Ovary (tissue), 3 donors: ENCODE data around the gene MTHFR.

Experiments used
- EP300 ChIP-seq: sonication (generic); formaldehyde crosslinking; IDR thresholded peaks from one replicate; pipeline ENCODE4 v1.6.1; 2017; ENCODE audit warnings: antibody characterized with exemption
- TF ChIP-seq, protein P1 (sequence below), 3 donors: fragments of 450-650 bp in 2 of 3; fragments of 200-600 bp in 1 of 3; IDR thresholded peaks; one replicate each; pipeline versions ENCODE4 v1.5.1 to v1.8.0; 2016 to 2022; ENCODE audit warnings: antibody characterized with exemption in 3 of 3, mild to moderate bottlenecking in 1 of 3
- donor health status: DM: no; HTN: no; CAD: no.

DNA sequence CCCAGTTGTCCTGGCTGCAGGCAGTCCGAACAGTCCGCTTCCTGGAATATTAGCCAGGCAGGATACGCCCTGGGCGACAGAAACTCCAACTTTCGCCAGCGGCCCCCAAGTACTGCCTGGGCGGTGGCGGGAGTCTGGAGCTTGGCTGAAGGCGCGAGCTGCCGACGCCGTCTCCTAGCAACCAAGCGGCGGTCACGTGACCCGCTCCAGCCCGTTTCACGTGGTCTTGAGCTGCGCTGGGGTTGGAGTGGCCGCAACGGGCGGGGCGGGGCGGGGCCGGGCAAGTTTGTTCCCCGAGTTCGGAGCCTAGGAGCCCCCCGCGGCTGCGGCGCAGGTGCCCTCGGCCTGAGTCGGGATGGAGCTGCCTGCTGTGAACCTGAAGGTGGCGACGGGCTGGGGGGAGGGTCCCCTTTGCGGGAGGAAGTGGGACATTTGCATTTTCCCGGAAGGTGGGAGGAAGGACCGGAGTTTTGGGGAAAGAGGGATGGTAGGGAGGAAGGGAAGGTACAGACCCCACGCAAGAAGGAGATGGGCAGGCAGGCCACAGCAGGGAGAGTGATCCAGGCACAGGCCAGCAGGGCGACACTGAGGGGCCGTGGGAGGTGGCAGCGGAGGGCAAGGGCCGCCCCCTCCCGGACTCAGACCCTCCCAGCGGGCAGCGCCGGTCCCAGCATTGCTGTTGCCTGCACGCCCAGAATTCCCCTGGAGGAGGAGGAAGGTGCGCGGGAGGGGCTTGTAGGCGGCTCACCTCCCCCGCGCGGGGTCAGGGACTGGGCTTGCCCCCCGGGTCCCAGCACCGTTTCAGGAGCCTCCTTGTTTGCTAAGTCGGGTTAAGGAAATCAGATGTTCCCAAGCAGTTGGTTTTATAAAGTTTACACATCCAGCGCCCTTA lies 69.7 kb downstream of the MTHFR start, which contains the start of gene AGTRAP:
- TF ChIP-seq, protein P1, sequence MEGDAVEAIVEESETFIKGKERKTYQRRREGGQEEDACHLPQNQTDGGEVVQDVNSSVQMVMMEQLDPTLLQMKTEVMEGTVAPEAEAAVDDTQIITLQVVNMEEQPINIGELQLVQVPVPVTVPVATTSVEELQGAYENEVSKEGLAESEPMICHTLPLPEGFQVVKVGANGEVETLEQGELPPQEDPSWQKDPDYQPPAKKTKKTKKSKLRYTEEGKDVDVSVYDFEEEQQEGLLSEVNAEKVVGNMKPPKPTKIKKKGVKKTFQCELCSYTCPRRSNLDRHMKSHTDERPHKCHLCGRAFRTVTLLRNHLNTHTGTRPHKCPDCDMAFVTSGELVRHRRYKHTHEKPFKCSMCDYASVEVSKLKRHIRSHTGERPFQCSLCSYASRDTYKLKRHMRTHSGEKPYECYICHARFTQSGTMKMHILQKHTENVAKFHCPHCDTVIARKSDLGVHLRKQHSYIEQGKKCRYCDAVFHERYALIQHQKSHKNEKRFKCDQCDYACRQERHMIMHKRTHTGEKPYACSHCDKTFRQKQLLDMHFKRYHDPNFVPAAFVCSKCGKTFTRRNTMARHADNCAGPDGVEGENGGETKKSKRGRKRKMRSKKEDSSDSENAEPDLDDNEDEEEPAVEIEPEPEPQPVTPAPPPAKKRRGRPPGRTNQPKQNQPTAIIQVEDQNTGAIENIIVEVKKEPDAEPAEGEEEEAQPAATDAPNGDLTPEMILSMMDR (IDR thresholded peaks at IDR 0.05), result peak in 2 of 3 donors; percentile 15 to 34
- no peak for TF ChIP-seq EP300
